ENCODE measurements around the gene LPAR2.

- TF ChIP-seq POLR2A (IDR thresholded peaks at IDR 0.05) = no peak
- no peak for TF ChIP-seq CTCF (IDR thresholded peaks at IDR 0.05)
Measured at GRCh38 chr19:19634516-19635312, 6.7 kb upstream of the LPAR2 start.
